Karpas-422 (cell line): ENCODE measurements around the gene MAG. TPM values are rescaled to one million over a fixed set of nuclear protein-coding genes. Genes with fewer than 3 reads are reported as not detected.

ENCODE experiments used
- DNase-seq: peaks from one replicate; pipeline ENCODE4 v3.0.0-alpha.2; 2015
- H2AFZ ChIP-seq: fragments of 200-600 bp; sonication (generic); 2 replicates; pipeline ENCODE4 v1.6.1; 2014; ENCODE audit warnings: antibody characterized with exemption, low read length, mixed read lengths
- H3K27ac ChIP-seq: fragments of 200-600 bp; sonication (generic); 2 replicates; pipeline ENCODE4 v1.5.1; 2014; ENCODE audit warnings: mild to moderate bottlenecking, low read length, moderate library complexity
- H3K27me3 ChIP-seq: fragments of 200-600 bp; sonication (generic); 2 replicates; pipeline ENCODE4 v1.6.1; 2014; ENCODE audit warnings: low read length, mixed read lengths
- H3K36me3 ChIP-seq: fragments of 200-600 bp; sonication (generic); 2 replicates; pipeline ENCODE4 v1.6.1; 2014; ENCODE audit warnings: low read length, mixed read lengths; ENCODE audit not compliant: insufficient read depth
- H3K4me1 ChIP-seq: fragments of 200-600 bp; sonication (generic); 2 replicates; pipeline ENCODE4 v1.6.1; 2014; ENCODE audit warnings: mild to moderate bottlenecking, low read length, mixed read lengths
- H3K4me2 ChIP-seq: fragments of 200-600 bp; sonication (generic); 2 replicates; pipeline ENCODE4 v1.6.1; 2014; ENCODE audit warnings: low read length, low read depth, mild to moderate bottlenecking; ENCODE audit not compliant: poor library complexity, severe bottlenecking
- H3K4me3 ChIP-seq: fragments of 200-600 bp; sonication (generic); 2 replicates; pipeline ENCODE4 v1.5.1; 2014; ENCODE audit warnings: mild to moderate bottlenecking, antibody characterized with exemption, low read length, mixed read lengths
- H3K79me2 ChIP-seq: fragments of 200-600 bp; sonication (generic); 2 replicates; pipeline ENCODE4 v1.6.1; 2014; ENCODE audit warnings: mild to moderate bottlenecking, low read length, mixed read lengths
- H3K9ac ChIP-seq: fragments of 200-600 bp; sonication (generic); 2 replicates; pipeline ENCODE4 v1.6.0; 2014; ENCODE audit warnings: low read length
- H3K9me2 ChIP-seq: fragments of 200-600 bp; sonication (generic), shearing (Covaris generic); replicated peaks from 2 replicates; pipeline ENCODE4 v1.6.0; 2014; ENCODE audit warnings: mild to moderate bottlenecking, low read length, moderate library complexity; ENCODE audit not compliant: insufficient read depth
- H3K9me3 ChIP-seq: fragments of 300-700, 200-600 bp; sonication (generic); 2 replicates; pipeline ENCODE4 v1.6.1; 2014; ENCODE audit warnings: low read length, mixed read lengths
- H4K20me1 ChIP-seq: fragments of 200-600 bp; sonication (generic); 2 replicates; pipeline ENCODE4 v1.6.1; 2014; ENCODE audit warnings: mild to moderate bottlenecking, antibody characterized with exemption, low read length, low read depth; ENCODE audit not compliant: insufficient read depth
- total RNA-seq: library from RNA; depleted of rRNA; stranded (reverse); fragments of >200 nt; shearing (Covaris generic); gene quantifications from 2 replicates; pipeline ENCODE4 v1.2.3, GENCODE V29; 2014; ENCODE audit warnings: low replicate concordance

MAG gene
- total RNA-seq, 1 experiment from 2014 or later: not detected

- Histone ChIP-seq H3K9me2 (no peaks in the 10 kb centered on the region), H3K4me3 (no peak overlapping the region), H3K4me2 (no peak overlapping the region), H3K27me3 (no peaks in the 10 kb centered on the region), H3K27ac (no peak overlapping the region), H3K9me3 (no peaks in the 10 kb centered on the region), H3K9ac (no peak overlapping the region), H2AFZ (no peak overlapping the region), H3K79me2 (no peaks in the 10 kb centered on the region), H4K20me1 (peaks cover 21% of the 10 kb centered on the region; the same call in 1 of the 2 replicates), H3K4me1 (peaks cover 27% of the 10 kb centered on the region), H3K36me3 (peaks cover 28% of the 10 kb centered on the region)
- no peak for DNase-seq
Observed at GRCh38 chr19:35341565-35342225, 49.7 kb downstream of the MAG start.

DNA sequence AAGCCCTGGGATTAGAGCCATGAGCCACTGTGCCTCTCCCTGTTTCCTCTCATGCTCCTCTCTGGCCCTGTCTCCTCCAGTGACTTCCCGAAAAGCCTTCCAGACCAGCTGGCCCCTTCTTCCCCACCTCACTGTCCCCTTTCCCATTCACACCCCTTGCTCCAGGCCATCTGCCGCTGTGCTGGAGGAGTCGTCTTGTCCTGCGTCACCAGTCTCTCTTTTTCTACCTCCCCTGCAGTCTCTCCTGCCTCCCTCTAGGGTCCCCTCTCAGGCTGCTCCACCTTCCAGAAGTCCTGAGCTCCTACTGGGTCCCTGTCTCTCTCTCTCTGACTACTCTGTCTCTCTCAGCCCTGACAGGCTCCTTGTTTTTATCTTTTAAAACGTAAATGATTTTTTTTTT, 50.5 kb downstream of the MAG start:
- Histone ChIP-seq H3K27ac (no peak overlapping the region), H3K4me1 (peaks cover 35% of the 10 kb centered on the region), H3K36me3 (peaks cover 28% of the 10 kb centered on the region), H3K9me2 (no peaks in the 10 kb centered on the region), H3K4me2 (no peak overlapping the region), H3K9ac (no peak overlapping the region), H3K4me3 (no peak overlapping the region), H4K20me1 (peaks cover 21% of the 10 kb centered on the region; the same call in 1 of the 2 replicates), H3K27me3 (no peaks in the 10 kb centered on the region), H3K9me3 (no peaks in the 10 kb centered on the region), H2AFZ (no peak overlapping the region), H3K79me2 (no peaks in the 10 kb centered on the region)
- no peak for DNase-seq

DNA sequence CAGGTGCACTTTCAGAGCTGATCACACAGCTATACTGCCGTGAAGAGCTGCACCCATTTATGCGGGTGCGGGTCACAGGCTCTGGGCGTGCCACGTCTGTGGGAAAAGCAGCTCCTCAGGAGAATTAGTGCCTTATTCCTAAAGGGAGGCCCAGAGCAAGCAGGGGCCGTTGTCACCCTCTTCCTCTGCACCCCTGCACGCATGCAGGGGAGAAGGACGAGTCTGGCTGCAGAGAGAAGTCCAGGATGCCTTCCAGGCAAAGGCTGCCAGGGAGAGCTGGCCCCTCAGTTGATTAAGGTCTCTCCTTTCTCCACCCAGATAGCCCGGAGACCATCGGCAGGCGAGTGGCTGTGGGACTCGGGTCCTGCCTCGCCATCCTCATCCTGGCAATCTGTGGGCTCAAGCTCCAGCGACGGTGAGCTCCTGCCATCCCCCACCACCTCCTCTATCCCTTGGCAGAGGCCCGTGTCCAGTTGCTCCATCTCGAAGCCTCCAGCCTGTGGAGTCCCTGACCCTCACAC, 52.6 kb downstream of the MAG start:
- H3K9ac ChIP-seq: no peak overlapping the region
- no peak overlapping the region for H2AFZ ChIP-seq
- no peak overlapping the region for H3K27ac ChIP-seq
- H3K4me1 ChIP-seq: peaks cover 56% of the 10 kb centered on the region
- no peaks in the 10 kb centered on the region for H3K9me3 ChIP-seq
- peak; percentile 24 for DNase-seq
- no peak overlapping the region for H3K4me2 ChIP-seq
- no peaks in the 10 kb centered on the region for H3K9me2 ChIP-seq
- H4K20me1 ChIP-seq: peaks cover 31% of the 10 kb centered on the region
- H3K79me2 ChIP-seq: no peaks in the 10 kb centered on the region
- H3K36me3 ChIP-seq: peaks cover 19% of the 10 kb centered on the region
- H3K27me3 ChIP-seq: no peaks in the 10 kb centered on the region
- no peak overlapping the region for H3K4me3 ChIP-seq

- Histone ChIP-seq H3K9ac (peak overlapping the region; percentile 58; the same call in 1 of the 2 replicates), H3K27ac (peak overlapping the region; percentile 87), H3K4me2 (peak overlapping the region; percentile 53), H3K4me1 (peaks cover 67% of the 10 kb centered on the region), H3K4me3 (no peak overlapping the region), H3K36me3 (peaks cover 16% of the 10 kb centered on the region), H2AFZ (no peak overlapping the region), H4K20me1 (peaks cover 37% of the 10 kb centered on the region), H3K79me2 (no peaks in the 10 kb centered on the region), H3K27me3 (no peaks in the 10 kb centered on the region), H3K9me2 (no peaks in the 10 kb centered on the region), H3K9me3 (no peaks in the 10 kb centered on the region)
- peak; percentile 40 for DNase-seq
Observed at GRCh38 chr19:35345671-35346111, 53.7 kb downstream of the MAG start.

DNA sequence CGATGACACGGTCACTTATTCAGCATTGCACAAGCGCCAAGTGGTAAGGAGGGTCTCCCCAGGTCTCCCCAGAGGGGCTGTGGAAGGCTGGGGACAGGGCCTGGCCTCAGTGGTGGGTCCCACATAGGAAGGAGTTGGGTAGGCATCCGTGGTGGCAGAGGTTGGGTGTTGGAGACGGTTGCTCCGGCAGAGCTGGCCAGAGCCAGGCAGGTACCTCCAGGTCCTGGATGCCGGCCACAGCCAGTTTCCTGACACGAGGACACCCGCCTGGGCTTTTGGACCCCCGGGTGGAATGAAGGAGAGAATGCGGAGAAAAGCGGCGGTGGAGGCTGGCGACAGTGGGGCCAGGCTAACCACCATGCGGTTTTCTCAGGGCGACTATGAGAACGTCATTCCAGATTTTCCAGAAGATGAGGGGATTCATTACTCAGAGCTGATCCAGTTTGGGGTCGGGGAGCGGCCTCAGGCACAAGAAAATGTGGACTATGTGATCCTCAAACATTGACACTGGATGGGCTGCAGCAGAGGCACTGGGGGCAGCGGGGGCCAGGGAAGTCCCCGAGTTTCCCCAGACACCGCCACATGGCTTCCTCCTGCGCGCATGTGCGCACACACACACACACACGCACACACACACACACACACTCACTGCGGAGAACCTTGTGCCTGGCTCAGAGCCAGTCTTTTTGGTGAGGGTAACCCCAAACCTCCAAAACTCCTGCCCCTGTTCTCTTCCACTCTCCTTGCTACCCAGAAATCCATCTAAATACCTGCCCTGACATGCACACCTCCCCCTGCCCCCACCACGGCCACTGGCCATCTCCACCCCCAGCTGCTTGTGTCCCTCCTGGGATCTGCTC, 54.5 kb downstream of the MAG start:
- Histone ChIP-seq H3K36me3 (peaks cover 12% of the 10 kb centered on the region), H2AFZ (no peak overlapping the region), H3K27me3 (no peaks in the 10 kb centered on the region), H3K79me2 (no peaks in the 10 kb centered on the region), H3K4me1 (peaks cover 71% of the 10 kb centered on the region), H4K20me1 (peaks cover 33% of the 10 kb centered on the region), H3K9me3 (no peaks in the 10 kb centered on the region), H3K9ac (peak overlapping the region; percentile 58), H3K27ac (peak overlapping the region; percentile 87), H3K9me2 (no peaks in the 10 kb centered on the region), H3K4me2 (peak overlapping the region; percentile 53), H3K4me3 (peak overlapping the region; percentile 16; the same call in 1 of the 2 replicates)
- DNase-seq: peak; percentile 76

GRCh38 chr19:35347171-35347929, 55.4 kb downstream of the MAG start, which contains the start of gene FFAR1:
Gene FFAR1 (plus strand): TSS chr19:35347902. CDS start chr19:35351552, 3,650 bp downstream.
- Histone ChIP-seq H3K27ac (peak within 1 kb of the TSS; percentile 87), H3K4me1 (peaks cover 73% of the 10 kb centered on the region), H3K4me2 (peak within 1 kb of the TSS; percentile 53), H3K27me3 (no peaks in the 10 kb centered on the region), H3K9ac (peak within 1 kb of the TSS; percentile 58), H3K9me2 (no peaks in the 10 kb centered on the region), H3K36me3 (peaks cover 10% of the 10 kb centered on the region), H3K9me3 (no peaks in the 10 kb centered on the region), H2AFZ (no peak within 1 kb of the TSS), H4K20me1 (peaks cover 29% of the 10 kb centered on the region), H3K79me2 (no peaks in the 10 kb centered on the region), H3K4me3 (peak within 1 kb of the TSS; percentile 16; the same call in 1 of the 2 replicates)
- DNase-seq: peak; percentile 92

- Histone ChIP-seq H3K27me3 (no peaks in the 10 kb centered on the region), H3K4me3 (no peak overlapping the region), H3K9ac (peak overlapping the region; percentile 1; the same call in 1 of the 2 replicates), H3K9me3 (no peaks in the 10 kb centered on the region), H3K9me2 (no peaks in the 10 kb centered on the region), H3K4me2 (peak overlapping the region; percentile 53), H2AFZ (no peak overlapping the region), H4K20me1 (peaks cover 27% of the 10 kb centered on the region), H3K27ac (peak overlapping the region; percentile 87), H3K36me3 (peaks cover 10% of the 10 kb centered on the region), H3K4me1 (peaks cover 79% of the 10 kb centered on the region), H3K79me2 (no peaks in the 10 kb centered on the region)
- DNase-seq: no peak
Observed at GRCh38 chr19:35347930-35348298, 56.0 kb downstream of the MAG start.
